CD4-positive, alpha-beta T cell treated with Interleukin-2 at 100 ng/mL for 4 hours (primary cell): Measurements from ENCODE around the gene TSKS.

Source experiments
- DNase-seq: peaks from one replicate; pipeline ENCODE4 v3.0.0-alpha.2; 2020; ENCODE audit warnings: low spot score

TSKS gene, protein sequence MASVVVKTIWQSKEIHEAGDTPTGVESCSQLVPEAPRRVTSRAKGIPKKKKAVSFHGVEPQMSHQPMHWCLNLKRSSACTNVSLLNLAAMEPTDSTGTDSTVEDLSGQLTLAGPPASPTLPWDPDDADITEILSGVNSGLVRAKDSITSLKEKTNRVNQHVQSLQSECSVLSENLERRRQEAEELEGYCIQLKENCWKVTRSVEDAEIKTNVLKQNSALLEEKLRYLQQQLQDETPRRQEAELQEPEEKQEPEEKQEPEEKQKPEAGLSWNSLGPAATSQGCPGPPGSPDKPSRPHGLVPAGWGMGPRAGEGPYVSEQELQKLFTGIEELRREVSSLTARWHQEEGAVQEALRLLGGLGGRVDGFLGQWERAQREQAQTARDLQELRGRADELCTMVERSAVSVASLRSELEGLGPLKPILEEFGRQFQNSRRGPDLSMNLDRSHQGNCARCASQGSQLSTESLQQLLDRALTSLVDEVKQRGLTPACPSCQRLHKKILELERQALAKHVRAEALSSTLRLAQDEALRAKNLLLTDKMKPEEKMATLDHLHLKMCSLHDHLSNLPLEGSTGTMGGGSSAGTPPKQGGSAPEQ

DNA sequence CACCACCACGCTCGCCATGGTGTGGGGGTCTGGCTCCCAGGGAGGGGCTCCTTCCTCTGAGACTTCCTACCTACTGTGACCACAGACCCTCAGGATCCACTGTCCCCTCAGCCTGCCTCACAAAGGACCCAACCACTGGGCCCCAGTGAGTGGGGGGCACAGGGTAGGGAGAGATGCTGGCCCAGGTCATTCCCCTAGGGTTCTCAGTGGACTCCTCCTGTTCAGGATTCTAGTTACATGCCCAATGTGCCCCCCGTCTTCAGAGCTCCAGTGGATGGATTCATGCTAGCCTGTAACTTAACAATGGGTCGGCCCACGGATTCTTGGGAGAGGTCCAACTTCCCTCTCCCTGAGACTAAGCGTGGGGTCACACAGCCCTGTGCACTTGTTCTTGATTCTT is at the start of gene TSKS:
TSS of gene TSKS (minus strand) at position 77 of the 400 bp plus-strand sequence. CDS start at position 18, 59 bp downstream.
- DNase-seq: no peak

DNA sequence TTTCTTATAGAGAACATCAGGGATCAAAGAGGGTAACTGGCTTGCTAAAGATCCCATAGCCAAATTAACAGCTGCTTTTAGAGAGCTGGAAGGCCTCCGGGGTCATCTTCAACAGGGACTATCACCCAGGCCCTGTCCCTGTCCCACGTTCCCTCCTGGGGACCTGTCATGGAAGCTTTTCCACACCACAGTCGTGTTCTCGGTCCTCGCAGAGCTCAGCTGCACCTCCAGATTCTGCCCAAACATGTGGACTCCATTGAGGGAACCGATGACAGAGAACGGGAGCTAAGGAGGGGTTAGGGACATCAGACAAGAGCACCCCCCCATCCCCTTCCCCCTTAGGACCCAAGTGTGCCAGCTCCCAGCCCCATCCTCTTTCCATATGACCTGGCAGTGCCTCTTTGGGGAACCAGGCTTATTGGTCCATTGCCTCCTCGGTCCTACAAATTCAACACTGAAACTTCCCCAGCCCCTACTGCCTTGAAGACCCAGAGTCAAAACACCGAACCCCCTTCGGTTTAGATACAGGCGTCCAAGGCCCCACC is 49.4 kb upstream of the TSKS start:
- no peak for DNase-seq

DNA sequence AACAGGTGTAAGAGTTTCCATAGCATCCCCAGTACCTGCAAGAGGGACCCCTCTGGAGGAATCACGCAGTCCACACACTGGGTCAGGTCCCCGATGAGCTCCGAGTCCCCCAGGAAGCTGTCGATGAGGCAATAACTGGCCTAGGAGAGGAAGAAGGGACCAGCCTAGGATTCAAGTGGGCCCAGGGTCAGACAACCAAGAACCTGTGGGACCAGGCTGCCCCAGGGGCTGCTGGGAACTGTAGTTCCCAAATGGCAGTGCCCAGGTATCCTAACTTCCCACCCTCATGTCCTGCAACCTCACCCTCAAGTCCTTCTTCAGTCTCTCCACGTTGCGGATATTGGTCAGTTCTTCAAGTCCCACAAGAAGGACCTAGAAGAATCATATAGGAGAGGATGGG is 48.2 kb upstream of the TSKS start:
- DNase-seq: no peak

DNA sequence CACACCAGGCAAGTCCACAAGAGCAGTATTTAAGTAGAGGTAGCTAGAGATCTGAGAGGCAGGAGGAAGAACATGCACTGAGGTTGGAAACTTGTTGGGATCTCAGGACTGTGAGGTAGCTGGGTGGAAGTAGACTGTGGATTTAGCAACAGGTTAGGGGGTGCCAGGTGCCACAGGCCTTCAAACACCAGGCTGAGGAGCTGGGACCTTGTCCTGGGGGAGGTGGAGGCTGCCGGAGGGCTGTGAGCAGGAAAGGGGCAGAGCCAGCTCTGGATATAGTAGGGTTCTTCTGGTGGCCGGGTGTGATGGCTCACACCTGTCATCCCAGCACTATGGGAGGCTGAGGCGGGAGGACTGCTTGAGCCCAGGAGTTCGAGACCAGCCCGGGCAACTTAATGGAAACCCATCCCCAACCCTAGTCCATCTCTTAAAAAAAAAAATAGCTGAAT is 46.9 kb upstream of the TSKS start:
- DNase-seq: no peak

DNA sequence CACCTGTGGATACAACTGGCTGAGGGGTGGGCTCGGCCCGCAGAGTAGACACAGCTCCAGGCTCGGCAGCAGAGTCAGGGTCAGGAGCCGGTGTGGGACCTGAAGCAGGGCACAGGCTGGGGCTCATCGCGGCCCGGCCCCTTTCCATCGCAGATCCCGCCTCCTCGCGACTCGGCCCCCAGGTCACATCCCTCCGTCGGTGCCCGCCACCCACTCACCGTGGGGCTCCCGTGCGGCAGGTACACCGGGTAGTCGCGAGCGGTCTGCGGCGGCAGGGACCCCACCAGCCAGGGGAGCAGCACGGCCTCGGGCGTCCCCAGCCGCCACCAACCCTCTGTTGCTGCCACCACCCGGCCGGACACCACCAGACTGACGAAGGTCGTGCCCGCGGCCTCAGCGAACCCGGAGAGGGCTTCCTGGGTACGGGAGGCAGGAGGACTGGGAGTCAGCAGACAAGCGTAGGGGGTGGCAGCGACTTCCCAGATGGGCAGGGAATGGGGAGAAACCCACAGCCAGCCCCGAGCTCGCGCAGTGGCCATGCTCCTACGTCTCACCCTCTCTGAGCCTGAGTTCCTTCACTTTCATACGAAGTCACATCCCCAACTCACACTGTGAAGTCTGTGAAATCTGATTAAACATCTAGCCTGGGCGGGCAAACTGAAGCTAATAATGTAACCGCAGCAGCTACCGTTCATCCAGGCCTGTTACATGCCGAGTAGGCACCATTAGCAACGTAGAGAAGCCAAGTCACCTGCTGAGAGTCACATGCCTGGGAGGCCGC is 46.2 kb upstream of the TSKS start:
- DNase-seq: peak; percentile 54

DNA sequence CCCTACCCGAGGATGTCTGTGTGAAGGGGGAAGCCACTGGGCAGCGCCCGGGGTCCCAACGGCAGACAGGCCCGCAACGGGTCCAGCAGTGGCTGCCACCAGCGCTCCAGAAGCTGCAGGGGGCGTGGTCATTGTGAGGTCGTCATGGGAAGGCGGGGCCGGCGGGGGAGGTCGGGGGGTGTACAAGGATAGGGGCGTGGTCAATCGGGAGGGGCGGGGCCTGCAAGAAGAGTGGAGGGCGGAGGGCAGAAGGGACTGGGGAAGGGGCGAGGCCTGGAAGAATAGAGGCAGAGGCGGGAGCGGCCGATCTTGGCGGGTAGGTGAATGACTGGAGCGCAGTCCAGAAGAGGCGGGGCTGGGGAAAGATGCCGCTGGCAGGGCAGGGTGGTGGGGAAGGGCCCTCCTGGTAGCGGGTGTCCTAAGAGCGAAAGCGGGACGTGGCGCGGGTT is 45.6 kb upstream of the TSKS start:
- peak; percentile 89 for DNase-seq

DNA sequence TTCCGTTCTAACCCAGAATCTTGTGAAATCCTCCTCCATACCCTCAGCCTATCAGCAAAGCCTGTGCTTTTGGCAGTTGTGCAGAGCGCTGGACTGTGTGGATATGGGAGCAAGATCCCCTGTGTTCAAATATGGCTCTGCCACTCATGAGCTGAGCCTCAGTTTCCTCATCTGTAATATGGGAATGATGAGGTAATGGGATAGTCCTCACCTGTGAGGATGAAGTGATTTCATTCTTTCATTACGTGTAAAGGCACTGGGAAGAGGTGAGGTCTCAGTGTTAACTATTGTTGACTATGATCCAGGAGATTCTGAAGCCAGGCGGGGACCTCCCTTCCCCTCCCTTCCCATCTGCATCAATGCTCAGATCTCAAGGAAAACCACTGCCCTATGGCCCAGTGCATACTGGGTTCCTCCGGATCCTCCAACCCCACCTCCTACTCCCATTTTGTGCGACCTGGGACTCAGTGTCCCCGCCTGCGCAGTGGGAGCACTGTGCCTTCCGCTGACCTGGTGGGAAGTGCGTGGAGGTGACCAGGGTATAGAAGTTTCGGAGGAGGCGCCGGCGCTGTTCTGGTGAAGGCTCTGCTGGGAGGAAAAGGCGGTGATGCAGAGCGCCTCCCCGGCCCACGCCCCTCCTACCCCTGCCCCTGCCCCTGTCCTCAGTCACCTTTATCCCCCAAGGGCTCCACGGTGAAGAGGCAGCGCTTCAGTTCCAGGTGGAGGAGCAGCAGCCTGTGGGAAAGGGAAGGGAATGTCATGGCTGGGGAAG is 45.0 kb upstream of the TSKS start:
- no peak for DNase-seq

DNA sequence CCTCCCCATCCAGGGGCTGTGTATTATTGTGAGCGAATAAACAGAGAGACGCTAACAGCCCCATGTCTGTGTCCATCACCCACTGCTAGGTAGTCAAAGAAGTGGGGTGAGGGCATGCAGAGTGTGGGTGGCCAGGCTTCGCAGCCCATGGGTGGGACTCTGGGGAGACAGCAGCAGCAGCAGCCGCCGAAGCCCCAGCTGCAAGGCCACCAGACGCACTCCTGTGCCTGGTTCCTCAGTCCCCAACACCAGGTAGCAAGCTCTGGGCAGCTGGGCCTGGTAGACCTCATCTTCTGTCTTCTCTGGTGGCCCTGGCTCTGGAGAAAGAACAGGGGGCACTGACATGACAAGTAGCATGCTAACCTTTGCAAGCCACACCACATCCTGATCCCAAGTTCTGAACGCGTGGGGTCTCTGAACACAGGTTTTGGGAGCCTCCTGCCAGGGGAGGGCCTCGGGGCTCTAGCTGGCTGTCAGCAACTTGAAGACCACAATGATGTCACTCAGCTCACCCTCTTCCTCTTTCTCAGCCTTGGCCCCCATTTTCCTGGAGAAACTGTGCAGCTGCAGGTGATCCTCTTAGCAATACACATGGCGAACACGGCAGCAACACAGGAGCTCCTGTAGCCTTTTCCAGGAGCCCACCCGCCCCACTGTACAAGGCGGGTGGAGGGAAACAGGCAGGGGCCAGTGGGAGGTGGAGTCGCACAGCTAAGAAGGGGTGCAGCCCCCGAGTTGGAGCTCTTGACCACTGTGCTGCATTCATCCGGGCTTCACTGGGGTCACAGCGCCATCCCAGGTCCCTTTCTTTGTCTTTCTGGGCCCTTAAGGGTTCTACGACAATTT is 44.2 kb upstream of the TSKS start:
- DNase-seq: no peak

DNA sequence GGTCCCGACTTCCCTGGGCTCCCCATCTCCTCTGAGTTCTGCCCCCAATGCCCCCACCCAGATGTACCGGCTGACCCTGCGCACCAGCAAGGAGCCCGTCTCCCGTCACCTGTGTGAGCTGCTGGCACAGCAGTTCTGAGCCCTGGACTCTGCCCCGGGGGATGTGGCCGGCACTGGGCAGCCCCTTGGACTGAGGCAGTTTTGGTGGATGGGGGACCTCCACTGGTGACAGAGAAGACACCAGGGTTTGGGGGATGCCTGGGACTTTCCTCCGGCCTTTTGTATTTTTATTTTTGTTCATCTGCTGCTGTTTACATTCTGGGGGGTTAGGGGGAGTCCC is 43.5 kb upstream of the TSKS start:
- no peak for DNase-seq

DNA sequence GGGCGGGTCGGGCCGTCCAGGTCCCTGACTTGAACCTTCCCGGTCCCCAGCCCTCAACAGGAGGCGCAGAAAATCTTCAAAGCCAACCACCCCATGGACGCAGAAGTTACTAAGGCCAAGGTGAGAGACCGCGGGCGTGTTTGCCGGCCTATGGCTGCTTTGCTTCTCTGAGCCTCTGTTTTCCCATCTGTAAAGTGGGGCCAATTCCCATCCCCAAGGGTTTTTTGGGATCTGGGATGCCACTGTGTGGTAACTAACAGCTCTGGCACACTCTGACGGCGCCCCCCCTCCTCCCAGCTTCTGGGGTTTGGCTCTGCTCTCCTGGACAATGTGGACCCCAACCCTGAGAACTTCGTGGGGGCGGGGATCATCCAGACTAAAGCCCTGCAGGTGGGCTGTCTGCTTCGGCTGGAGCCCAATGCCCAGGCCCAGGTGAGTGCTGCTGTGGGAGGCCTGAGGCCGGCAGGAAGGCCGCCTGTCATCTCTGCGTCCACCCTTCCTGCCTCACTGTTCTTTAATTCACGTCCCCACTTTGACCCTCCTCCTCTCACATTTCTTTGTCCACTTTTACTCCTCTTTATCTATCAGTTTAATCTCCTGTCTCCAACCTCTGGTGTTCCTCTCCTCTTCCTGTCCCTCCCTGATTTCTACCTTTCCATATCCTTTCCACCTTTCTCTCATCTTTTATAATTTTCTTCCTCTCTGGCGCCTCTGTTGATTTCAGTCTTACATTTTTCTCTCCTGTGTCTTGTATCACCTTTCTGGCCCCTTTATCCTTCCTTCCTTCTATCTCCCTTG is 42.9 kb upstream of the TSKS start:
- DNase-seq: no peak

DNA sequence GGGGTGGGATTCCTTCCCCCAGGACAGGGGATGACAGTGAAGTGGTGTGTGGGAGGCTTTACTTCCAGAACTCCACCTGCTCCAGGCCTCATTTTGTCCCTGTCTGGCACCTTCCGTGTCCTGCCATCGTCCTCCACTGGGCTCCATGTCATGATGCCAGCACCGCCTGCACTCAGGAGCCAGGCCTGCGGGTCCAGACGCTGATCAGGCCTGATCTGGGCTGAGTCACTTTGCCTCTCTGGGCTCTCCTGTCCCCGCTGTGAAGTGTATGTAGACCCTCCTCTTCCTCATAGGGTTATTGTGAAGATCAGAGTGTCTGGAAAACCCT is 40.4 kb upstream of the TSKS start:
- no peak for DNase-seq

DNA sequence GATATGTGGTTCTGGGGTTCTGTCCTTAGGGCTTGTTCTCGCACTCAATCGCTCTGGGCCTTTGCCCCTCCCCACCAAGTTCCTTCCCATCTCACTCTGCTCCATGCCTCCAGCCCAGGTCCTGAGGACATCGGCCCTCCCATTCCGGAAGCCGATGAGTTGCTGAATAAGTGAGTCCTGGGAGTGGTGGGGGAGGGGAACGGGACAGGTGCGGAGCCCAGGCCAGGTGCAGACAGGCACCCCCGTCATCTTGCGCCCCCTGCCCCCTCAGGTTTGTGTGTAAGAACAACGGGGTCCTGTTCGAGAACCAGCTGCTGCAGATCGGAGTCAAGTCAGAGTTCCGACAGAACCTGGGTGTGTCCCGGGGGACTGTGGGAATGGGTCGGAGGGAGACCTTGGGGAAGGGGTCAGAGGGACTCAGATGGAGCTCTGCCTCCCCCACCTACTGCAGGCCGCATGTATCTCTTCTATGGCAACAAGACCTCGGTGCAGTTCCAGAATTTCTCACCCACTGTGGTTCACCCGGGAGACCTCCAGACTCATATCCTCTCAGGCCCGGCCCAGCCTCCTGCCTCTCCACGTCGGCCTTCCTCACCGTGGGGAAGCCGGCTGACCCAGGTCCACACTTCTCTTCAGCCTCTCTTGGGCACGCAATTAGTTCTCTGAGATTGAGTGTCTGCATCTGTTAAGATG is 39.9 kb upstream of the TSKS start:
- DNase-seq: no peak

DNA sequence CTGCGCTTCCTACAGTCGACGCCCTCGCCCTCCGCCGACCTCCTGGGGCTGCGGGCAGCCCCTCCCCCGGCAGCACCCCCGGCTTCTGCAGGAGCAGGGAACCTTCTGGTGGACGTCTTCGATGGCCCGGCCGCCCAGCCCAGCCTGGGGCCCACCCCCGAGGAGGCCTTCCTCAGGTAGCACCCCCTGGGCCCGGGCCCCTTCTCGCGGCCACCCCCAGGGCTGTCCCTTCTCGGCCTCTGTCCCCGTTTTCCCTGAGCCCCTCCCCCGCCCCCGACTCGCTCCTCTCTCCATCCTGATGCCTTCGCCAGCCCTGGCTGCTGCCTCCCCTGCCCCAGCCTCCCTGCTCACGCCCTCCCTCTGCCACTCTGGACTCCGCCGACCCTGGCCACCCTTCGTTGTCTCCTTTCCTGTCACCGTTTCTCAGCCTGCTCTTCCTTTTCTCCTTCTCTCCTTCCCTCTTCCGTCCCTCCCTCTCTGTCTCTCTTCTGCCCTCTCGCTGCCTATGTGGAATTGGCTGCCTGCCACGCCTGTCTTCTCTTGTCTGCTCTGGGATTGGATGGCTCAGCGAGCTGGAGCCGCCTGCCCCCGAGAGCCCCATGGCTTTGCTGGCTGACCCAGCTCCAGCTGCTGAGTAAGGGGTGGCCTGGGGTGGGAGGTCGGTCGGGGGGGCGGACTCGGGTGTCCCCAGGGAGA is 39.0 kb upstream of the TSKS start:
- DNase-seq: no peak

DNA sequence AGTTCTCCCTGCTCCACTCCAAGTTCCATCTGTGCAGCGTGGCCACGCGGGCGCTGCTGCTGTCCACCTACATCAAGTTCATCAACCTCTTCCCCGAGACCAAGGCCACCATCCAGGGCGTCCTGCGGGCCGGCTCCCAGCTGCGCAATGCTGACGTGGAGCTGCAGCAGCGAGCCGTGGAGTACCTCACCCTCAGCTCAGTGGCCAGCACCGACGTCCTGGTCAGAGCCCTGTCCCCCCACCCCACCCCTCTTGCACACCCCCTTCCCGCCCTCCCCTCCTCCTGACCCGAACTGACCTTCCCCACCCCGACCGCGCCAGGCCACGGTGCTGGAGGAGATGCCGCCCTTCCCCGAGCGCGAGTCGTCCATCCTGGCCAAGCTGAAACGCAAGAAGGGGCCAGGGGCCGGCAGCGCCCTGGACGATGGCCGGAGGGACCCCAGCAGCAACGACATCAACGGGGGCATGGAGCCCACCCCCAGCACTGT is 38.3 kb upstream of the TSKS start:
- no peak for DNase-seq

DNA sequence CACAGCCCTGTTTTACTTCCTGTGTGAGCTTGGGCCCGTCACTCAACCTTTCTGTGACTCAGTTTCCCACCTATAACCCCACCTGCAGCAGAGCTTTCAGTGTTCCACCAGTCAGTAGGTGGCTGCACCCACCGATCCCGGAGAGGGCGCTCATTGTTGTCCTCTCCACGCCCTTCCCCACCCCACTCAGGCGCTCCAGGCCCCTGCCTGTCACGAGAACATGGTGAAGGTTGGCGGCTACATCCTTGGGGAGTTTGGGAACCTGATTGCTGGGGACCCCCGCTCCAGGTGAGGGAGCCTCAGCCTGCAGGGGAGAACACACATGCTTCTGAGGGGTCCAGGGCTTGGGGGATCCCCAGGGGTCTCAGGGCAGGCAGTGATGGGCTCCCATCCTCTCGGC is 37.7 kb upstream of the TSKS start:
- DNase-seq: no peak

DNA sequence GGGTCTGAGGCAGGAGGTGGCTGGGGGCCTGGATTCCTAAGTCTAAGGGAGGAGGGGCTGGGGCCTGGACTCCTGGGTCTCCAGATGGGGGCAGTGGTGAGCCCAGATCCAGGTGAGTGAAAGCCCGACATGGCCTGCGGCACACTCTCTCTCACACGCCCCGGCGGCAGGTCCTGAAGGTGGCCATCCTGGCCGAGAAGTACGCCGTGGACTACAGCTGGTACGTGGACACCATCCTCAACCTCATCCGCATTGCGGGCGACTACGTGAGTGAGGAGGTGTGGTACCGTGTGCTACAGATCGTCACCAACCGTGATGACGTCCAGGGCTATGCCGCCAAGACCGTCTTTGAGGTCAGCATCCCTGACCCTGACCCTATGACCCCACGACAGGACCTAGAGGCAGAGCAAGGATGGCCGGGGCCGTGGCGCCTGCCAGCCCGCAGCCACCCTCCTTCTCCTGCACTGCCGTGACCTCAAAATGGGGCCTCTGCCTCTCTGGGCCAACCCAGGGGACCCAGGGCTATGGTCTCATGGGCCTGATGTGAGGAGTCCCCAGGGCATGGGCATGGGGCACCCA is 36.8 kb upstream of the TSKS start:
- DNase-seq: peak; percentile 14

DNA sequence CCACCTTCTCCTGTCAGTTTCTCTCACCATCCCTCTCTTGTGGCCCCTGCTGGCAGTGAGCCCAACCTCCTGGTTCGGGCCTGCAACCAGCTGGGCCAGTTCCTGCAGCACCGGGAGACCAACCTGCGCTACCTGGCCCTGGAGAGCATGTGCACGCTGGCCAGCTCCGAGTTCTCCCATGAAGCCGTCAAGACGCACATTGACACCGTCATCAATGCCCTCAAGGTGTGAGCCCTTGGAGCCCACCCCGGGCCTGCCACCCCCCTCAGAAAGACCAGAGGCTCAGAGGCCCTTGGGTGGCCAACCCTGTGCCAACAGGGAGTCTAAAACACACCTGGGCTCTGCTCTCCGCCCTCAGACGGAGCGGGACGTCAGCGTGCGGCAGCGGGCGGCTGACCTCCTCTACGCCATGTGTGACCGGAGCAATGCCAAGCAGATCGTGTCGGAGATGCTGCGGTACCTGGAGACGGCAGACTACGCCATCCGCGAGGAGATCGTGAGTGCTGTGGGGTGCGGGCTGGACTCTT is 36.2 kb upstream of the TSKS start:
- no peak for DNase-seq

DNA sequence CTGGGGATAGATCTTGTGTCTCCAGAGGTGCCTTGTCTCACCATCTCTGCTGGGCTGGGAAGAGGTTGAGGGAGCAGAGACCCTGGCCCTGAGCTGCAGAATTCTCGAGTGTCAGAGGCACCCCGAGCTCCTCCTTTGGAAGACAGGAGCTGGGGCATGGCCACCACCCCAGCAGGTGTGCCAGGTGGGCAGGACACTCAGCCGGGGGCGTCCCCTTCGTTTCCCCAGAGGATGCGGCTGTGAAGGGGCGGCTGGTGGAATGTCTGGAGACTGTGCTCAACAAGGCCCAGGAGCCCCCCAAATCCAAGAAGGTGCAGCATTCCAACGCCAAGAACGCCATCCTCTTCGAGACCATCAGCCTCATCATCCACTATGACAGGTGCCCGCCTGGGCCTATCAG is 35.5 kb upstream of the TSKS start:
- no peak for DNase-seq
